ES-I3 (cell line): ENCODE data around the gene SYNJ2.

Source experiments
- H3K36me3 ChIP-seq: 2 replicates; pipeline ENCODE4 v1.6.1; 2013; ENCODE audit warnings: mild to moderate bottlenecking, low read length, control low read depth, moderate library complexity; ENCODE audit not compliant: insufficient read depth
- H3K4me1 ChIP-seq: 2 replicates; pipeline ENCODE4 v1.6.1; 2013; ENCODE audit warnings: mild to moderate bottlenecking, control low read depth, low read length; ENCODE audit not compliant: insufficient read depth
- H3K9ac ChIP-seq: 2 replicates; pipeline ENCODE4 v1.6.1; 2013; ENCODE audit warnings: low read depth, mild to moderate bottlenecking, low read length, moderate library complexity
- H3K9me3 ChIP-seq: 2 replicates; pipeline ENCODE4 v1.6.1; 2013; ENCODE audit warnings: mild to moderate bottlenecking, low read length, moderate library complexity; ENCODE audit not compliant: control insufficient read depth, insufficient read depth

The SYNJ2 gene

GRCh38 chr6:158058171-158058651 is 76.5 kb downstream of the SYNJ2 start:
- Histone ChIP-seq H3K4me1 (no peaks in the 10 kb centered on the region), H3K36me3 (no peaks in the 10 kb centered on the region), H3K9ac (no peak overlapping the region), H3K9me3 (no peaks in the 10 kb centered on the region)

DNA sequence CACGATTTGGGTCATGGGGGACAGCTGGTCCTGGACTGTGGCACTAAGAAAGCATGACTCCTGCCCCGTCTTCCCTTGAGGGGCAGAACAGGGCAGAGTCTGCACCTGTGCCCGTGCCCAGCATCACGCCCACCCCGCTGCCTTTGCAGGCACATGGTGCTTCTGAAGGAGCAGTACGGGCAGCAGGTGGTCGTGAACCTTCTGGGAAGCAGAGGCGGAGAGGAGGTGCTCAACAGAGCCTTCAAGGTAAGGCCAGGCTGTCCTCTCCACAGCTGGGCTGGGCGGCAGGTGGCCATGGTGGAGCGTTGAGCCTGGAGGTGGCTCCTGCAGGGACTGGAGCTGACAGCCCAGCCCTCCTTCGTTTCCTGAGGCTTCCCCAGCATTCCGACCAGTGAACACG is 77.4 kb downstream of the SYNJ2 start:
- no peak overlapping the region for H3K9ac ChIP-seq
- no peaks in the 10 kb centered on the region for H3K9me3 ChIP-seq
- no peaks in the 10 kb centered on the region for H3K4me1 ChIP-seq
- H3K36me3 ChIP-seq: no peaks in the 10 kb centered on the region

GRCh38 chr6:158060455-158061360 is 79.0 kb downstream of the SYNJ2 start:
- Histone ChIP-seq H3K4me1 (no peaks in the 10 kb centered on the region), H3K36me3 (peaks cover under 1% of the 10 kb centered on the region; the same call in 1 of the 2 replicates), H3K9ac (no peak overlapping the region), H3K9me3 (no peaks in the 10 kb centered on the region)

GRCh38 chr6:158061361-158061708 is 79.7 kb downstream of the SYNJ2 start:
- H3K9ac ChIP-seq: no peak overlapping the region
- no peaks in the 10 kb centered on the region for H3K9me3 ChIP-seq
- H3K36me3 ChIP-seq: peaks cover 7% of the 10 kb centered on the region
- no peaks in the 10 kb centered on the region for H3K4me1 ChIP-seq

DNA sequence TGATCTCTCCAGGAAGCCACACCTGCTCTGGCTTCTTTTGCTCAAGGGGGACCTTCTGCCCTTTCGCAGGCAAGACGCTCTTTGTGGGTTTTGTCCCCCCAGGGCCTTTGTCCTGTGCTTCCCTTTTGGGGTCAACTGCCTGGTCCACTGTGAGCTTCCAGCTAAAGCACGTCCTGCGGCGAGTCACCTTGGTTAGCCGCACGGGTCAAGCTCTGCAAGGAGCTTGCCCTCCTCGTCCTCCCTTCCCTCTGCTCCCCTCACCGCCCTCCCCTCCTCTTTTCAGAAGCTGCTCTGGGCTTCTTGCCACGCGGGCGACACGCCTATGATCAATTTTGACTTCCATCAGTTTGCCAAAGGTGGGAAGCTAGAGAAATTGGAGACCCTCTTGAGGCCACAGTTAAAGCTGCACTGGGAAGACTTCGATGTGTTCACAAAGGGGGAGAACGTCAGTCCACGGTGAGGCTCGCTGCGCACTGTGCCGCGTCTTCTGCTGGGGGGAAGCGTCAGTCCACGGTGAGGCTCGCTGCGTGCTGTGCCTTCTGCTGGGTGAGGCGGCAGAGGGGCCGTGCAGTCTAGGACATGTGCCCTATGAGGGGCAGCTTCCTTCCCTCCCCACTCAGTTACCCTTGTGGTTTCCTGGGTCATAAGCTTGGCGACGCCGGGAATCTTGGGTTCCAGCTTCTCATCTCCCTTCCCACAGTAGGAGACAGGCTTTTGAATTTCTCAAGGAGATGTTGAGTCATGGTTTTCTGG is 80.2 kb downstream of the SYNJ2 start:
- no peak overlapping the region for H3K9ac ChIP-seq
- peaks cover 11% of the 10 kb centered on the region for H3K36me3 ChIP-seq
- no peaks in the 10 kb centered on the region for H3K4me1 ChIP-seq
- H3K9me3 ChIP-seq: no peaks in the 10 kb centered on the region

- Histone ChIP-seq H3K36me3 (peaks cover 11% of the 10 kb centered on the region), H3K9me3 (no peaks in the 10 kb centered on the region), H3K4me1 (no peaks in the 10 kb centered on the region; the same call in 1 of the 2 replicates), H3K9ac (no peak overlapping the region)
These were observed 82.1 kb downstream of the SYNJ2 start for GRCh38 chr6:158063736-158064135.

DNA sequence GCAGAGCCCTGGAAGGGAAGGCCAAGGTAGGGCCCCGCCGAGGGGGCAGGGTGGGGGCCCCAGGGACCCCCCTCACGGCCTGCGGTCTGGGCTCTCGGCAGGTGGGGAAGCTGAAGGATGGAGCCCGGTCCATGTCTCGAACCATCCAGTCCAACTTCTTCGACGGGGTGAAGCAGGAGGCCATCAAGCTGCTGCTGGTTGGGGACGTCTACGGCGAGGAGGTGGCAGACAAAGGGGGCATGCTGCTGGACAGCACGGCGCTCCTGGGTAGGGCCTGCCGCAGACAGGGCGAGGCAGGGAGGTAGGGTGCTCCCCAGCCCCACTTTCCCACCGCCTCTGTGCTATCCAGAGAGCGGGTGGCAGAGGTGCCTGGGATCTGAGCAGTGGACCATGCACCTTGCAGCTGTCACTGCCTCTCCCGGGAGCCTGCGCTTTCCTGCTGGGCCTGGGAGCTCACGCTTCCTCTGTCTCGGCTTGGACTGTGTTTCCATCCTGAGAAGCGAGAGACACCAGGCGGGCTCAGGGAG is 83.1 kb downstream of the SYNJ2 start:
- H3K9ac ChIP-seq: no peak overlapping the region
- H3K4me1 ChIP-seq: peaks cover 4% of the 10 kb centered on the region
- no peaks in the 10 kb centered on the region for H3K9me3 ChIP-seq
- peaks cover 11% of the 10 kb centered on the region for H3K36me3 ChIP-seq

GRCh38 chr6:158066136-158066781 is 84.6 kb downstream of the SYNJ2 start:
- H3K9me3 ChIP-seq: no peaks in the 10 kb centered on the region
- peaks cover 4% of the 10 kb centered on the region for H3K4me1 ChIP-seq
- peaks cover 11% of the 10 kb centered on the region for H3K36me3 ChIP-seq
- no peak overlapping the region for H3K9ac ChIP-seq

- peaks cover 11% of the 10 kb centered on the region for H3K36me3 ChIP-seq
- H3K4me1 ChIP-seq: peaks cover 4% of the 10 kb centered on the region
- H3K9ac ChIP-seq: no peak overlapping the region
- H3K9me3 ChIP-seq: no peaks in the 10 kb centered on the region
These were observed 85.9 kb downstream of the SYNJ2 start for GRCh38 chr6:158067436-158068015.

- H3K9me3 ChIP-seq: no peaks in the 10 kb centered on the region
- H3K36me3 ChIP-seq: peaks cover 11% of the 10 kb centered on the region
- no peak overlapping the region for H3K9ac ChIP-seq
- H3K4me1 ChIP-seq: peaks cover 4% of the 10 kb centered on the region
These were observed 86.7 kb downstream of the SYNJ2 start for GRCh38 chr6:158068156-158068892.

GRCh38 chr6:158068893-158069799 is 87.5 kb downstream of the SYNJ2 start:
- no peak overlapping the region for H3K9ac ChIP-seq
- peaks cover 11% of the 10 kb centered on the region for H3K36me3 ChIP-seq

GRCh38 chr6:158069800-158070195 is 88.1 kb downstream of the SYNJ2 start:
- H3K9me3 ChIP-seq: no peaks in the 10 kb centered on the region
- H3K4me1 ChIP-seq: peaks cover 4% of the 10 kb centered on the region
- H3K9ac ChIP-seq: no peak overlapping the region
- H3K36me3 ChIP-seq: peaks cover 11% of the 10 kb centered on the region

More at GRCh38 chr6:158068893-158069799, 87.5 kb downstream of the SYNJ2 start:
- Histone ChIP-seq H3K9me3 (no peaks in the 10 kb centered on the region), H3K4me1 (peaks cover 4% of the 10 kb centered on the region)

GRCh38 chr6:158070513-158070912 is 88.8 kb downstream of the SYNJ2 start:
- Histone ChIP-seq H3K9me3 (no peaks in the 10 kb centered on the region), H3K36me3 (peaks cover 11% of the 10 kb centered on the region), H3K9ac (no peak overlapping the region), H3K4me1 (peaks cover 4% of the 10 kb centered on the region)
